Left lobe of liver (tissue), 2 donors: ENCODE measurements around the gene PIP5K1C. TPM values are rescaled to one million over a fixed set of nuclear protein-coding genes. Genes with fewer than 3 reads are reported as not detected.
"Not testable (repeated sequence)": the region's sequence is repeated elsewhere in the genome, so short reads cannot be mapped to it uniquely, and the experiment has no call there.

Experiments used
- ATAC-seq: fragments of 200-7000 bp; cut with Tn5 transposase; one replicate; pipeline ENCODE4 v1.9.1; 2020; ENCODE audit warnings: mild to moderate bottlenecking, moderate library complexity
- DNase-seq: peaks from one replicate; pipeline ENCODE4 v3.0.0-alpha.2; 2020; ENCODE audit warnings: low spot score
- total RNA-seq: library from RNA; stranded (reverse); gene quantifications from one replicate; pipeline ENCODE4 v1.2.1, GENCODE V29; 2021
- donor health status: DM: no; HTN: no; CAD: no; lungs with moderate emphysema.
- donor health status: DM: no; HTN: yes; CAD: no.

The PIP5K1C gene
- total RNA-seq, 1 donor from 2014 or later, result 7.5 TPM

GRCh38 chr19:3631053-3631861, 69.0 kb downstream of the PIP5K1C start:
- DNase-seq, result no peak
- no peak for ATAC-seq

DNA sequence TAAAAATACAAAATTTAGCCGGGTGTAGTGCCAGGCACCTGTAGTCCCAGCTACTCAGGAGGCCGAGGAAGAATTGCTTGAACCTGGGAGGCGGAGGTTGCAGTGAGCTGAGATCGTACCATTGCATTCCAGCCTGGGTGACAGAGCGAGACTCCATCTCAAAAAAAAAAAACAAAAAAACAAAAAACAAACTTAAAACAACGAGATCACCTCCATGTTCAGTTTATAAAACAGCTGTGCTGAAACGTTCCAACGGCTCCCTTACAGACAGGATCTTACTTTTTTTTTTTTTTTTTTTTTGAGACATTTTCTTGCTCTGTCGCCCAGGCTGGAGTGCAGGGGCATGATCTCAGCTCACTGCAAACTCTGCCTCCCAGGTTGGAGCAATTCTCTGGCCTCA, 71.5 kb downstream of the PIP5K1C start:
- ATAC-seq, DNase-seq: not testable (repeated sequence)

- DNase-seq (no peak), ATAC-seq (no peak)
Observed at GRCh38 chr19:3627351-3627723, 72.9 kb downstream of the PIP5K1C start.

DNA sequence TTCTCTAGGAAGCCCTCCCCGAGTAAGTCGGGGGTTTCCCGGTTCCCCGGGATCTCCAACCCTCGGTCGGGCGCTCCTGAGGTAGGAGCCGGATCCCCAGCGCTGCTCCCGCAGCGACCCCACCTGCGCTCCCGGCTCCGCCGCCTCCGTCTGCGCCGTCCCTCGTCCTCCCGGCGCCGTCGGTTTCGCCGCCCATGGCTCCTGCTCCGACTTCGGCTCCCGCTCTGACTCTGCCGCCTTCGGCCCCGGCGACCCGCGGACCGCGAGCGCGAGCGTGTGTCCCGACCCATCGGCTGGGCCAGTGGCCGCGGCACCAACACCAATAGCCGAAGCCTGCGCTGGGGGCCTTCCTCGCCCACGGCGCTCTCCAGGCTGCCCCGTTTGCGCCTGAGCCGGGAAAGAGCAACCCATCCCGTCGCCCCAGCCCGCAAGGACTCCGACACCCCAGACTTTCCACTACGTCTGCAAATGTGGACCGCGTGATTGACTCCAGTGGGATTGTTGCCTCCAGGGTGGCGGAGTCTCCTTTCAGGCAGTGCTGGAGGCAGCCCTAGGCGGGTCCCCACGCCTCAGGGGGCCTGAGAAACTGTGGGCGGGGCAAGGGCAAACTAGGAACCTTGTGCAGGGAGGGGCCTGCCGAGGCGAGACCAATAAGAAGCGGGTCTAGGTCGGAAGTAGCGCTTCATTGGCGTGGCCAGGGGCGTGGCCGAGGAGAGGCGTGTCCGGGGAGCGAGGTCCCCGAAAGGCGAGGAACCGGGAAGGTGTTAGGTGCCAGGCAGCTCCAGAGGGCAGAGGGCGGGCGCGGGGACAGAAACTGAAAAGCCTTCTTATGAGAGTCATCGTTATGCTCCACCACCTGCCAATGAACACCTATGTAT, 73.6 kb downstream of the PIP5K1C start, which contains the start of gene CACTIN:
Gene CACTIN, minus strand, starts transcription at position 318 of the 878 bp plus-strand sequence. Its CDS starts 28 bp downstream, at position 290.
- DNase-seq (peak; percentile 99), ATAC-seq (peak; percentile 96)

GRCh38 chr19:3625996-3626472, 74.2 kb downstream of the PIP5K1C start:
- no peak for DNase-seq
- peak; percentile 0 for ATAC-seq

DNA sequence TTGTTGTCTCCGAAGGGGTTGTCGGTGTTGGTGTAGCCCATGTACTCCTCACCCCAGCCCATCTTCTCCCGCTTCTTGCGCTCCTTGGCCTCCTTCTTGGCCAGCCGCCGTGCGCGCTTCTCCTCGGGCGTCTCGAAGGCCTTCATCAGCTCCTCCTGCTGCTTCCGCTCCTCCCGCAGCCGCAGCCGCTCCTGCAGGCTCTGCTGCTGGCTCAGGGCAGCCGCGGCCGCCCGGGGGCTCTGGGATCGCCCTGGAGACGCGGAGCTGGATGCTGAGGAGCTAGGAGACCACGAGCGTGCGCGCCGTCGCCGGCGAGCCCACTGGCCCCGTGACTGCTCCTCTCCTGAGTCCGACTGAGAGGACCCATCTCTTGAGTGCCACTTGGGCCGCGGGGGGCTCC, 76.6 kb downstream of the PIP5K1C start:
- no peak for ATAC-seq
- DNase-seq, result no peak

- DNase-seq (no peak), ATAC-seq (no peak)
Observed at GRCh38 chr19:3622224-3622623, 78.0 kb downstream of the PIP5K1C start.

- DNase-seq (no peak), ATAC-seq (no peak)
Observed at GRCh38 chr19:3621689-3622088, 78.6 kb downstream of the PIP5K1C start.

DNA sequence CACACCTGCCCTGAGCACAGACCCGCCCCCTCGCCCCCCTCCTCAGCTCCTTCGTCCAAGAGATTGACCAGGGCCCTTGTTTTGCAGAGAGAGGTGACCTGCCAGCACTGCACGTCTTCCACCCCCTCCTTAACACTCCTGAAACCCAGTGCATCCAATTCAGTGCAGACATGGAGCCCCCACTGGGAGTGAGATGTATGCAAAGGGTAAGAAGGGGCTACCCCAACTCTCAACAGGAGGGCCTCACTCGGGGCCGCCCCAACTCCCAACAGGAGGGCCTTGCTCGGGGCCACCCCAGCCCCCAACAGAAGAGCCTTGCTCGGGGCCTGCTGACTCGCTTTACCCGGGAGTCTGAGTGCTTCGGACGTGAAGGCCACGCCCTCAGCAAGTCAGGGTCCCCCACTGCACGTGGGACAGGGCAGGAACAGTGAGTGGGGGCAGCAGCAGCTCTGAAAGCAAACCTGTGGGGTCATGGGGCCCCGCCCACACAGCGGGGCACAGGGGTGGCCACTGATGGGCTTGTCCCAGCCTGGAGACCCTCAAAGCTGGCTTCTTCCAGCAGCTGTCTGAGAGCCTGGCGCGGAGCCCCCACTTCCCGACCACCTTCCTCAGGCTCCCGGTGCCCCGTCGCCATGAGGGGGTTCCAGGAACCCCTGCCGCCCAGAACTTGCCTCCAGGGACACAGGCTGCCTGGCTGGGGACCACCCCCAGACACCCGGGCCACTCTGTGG, 79.3 kb downstream of the PIP5K1C start:
- no peak for ATAC-seq
- no peak for DNase-seq

DNA sequence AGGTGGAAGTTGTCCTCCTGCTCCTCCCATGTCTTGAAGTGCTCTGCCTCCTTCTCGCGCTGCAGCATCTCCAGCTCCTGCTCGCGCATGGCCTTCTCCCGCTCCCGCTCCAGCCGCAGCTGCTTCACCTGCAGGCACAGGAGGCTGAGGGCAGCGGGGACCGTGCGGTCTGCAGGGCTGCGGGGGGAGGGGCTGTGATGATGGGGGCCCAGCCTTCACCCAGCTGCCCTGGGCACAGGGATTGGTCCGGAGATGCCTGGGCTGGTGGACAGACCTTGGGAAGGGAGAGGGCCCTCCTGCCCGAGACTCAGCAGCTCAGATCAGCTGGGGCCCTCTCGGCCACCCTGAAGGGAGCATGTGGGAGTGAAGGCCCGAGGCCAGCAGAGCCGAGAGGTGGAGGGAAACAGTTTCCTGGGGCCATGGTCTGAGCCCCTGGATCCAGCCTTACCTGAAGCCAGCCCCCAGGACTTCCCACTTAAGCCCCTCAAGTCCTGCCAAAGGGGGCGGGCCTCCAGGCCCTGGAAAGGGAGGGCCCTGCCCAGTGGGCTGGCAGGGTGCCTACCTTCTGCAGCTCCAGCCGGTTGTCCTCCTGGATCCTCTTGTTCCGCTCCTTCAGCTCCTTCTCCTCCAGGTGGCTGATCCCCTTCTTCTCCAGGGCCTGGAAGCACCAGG, 80.0 kb downstream of the PIP5K1C start:
- no peak for ATAC-seq

GRCh38 chr19:3619631-3620012, 80.6 kb downstream of the PIP5K1C start:
- DNase-seq, result no peak

More for the DNA sequence above, 80.0 kb downstream of the PIP5K1C start:
- DNase-seq, result no peak

DNA sequence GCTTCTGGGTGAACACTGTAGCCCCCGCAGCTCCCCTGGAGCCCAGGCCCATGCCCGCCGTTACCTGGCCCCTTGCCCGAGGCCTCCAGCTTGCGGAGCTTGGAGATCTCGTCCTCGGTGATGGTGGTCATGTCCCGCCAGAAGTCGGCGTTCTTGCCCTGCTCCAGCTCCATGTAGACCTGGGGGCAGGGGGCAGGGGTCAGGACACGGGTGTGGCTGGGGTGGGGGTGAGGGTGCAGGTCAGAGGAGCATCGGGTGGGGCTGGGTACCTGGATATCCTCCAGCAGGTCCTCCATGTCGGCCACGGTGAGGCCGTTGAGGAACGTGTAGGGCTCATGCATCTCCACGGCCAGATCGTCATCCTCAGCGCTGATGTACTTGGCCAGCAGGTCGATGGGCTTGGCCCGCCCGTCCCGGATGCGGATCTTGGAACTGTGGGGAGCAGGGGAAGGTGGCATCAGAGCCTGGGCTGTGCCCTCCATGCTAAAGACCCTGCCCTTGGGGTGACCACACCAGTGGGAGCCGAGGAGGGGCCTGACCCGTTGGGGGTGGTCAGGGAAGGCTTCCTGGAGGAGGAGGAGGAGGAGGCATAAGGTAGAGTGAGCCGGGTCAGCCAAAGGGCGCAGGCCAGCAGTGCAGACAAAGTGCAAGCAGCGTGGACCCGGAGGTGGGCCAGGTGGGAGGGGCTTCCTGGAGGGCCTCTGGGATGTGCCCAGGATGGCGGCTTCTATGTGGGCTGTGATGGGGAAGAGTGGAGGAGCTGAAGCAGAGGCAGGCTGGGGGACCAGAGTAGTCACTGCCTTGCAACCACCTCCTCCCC, 81.2 kb downstream of the PIP5K1C start:
- DNase-seq (no peak), ATAC-seq (no peak)

More at GRCh38 chr19:3619631-3620012, 80.6 kb downstream of the PIP5K1C start:
- ATAC-seq, result no peak

DNA sequence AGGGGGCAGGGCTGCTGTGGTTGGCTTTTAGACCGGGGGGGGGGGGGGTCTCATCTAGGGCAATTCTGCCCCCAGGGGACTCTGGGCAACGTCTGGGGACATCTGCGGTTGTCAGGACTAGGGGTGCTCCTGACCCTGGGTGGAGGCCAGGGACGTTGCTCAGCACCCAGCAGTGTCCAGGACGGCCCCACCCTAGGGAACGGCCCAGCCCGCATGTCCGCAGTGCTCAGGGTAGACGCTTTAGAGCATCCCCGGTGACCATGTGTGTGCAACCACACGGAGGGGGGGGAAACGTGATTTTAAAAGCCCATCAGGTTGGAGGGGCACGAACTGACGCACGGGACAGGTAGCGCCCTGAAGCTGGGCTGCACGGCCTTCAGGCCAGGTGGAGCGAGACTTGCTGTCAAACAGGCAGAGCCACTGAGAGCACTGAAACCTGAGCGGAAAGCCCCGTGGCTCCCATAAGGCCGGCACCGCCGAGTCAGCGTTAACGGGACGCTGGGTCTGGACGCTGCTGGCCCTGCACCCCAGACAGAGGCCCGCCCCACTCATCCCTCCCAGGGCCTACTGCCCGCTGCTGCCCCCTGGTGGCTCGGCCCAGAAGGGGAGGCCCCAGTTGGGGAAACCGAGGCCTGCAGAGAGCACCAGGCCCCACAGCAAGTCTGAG, 82.0 kb downstream of the PIP5K1C start:
- peak; percentile 77 for ATAC-seq
- peak; percentile 65 for DNase-seq

DNA sequence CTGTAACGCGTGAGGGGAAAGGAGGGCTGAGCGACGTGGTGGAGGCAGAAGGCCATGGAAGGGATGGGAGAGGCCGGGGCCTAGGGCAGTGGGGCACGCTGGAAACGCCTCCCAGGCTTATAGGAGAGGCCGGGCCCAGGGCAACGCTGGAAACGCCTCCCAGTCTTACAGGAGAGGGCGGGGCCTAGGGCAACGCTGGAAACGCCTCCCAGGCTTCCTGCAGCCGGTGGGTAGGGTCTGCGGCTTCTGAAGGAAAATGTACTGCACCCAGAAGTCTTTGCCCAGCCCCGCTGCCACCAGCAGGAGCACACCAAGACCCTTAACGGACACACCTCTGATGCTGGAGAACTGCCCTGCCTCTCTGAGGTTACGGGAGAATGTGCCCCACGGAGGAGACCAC, 82.8 kb downstream of the PIP5K1C start:
- DNase-seq, result no peak
- ATAC-seq, result peak; percentile 31

GRCh38 chr19:3615524-3616135, 84.6 kb downstream of the PIP5K1C start:
- ATAC-seq (no peak), DNase-seq (no peak)

GRCh38 chr19:3614858-3615505, 85.3 kb downstream of the PIP5K1C start:
- ATAC-seq (no peak), DNase-seq (no peak)

GRCh38 chr19:3613818-3614661, 86.2 kb downstream of the PIP5K1C start:
- ATAC-seq, result no peak
- no peak for DNase-seq
